ENCODE measurements around the gene RASA4B.

DNA sequence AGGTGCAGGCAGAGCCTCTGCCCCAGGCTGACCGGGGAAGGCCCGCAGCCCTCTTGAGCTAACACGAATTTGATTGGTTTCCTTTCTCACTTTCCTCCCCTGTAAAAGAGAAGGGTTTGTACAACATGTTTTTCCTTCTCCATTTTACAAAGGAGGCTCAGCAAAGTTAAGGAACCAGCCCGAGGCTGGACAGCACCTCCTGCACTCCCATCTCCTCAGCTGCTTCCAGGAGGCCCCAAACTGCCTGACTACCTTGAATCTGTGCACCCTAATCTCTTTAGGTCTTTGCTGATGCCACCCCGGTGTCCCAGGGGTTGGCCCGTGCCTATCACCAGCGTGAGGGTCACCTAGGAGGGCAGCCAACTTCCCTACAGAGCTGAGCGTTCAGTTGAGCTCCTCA lies 57.1 kb downstream of the RASA4B start:
- TF ChIP-seq, protein P1, sequence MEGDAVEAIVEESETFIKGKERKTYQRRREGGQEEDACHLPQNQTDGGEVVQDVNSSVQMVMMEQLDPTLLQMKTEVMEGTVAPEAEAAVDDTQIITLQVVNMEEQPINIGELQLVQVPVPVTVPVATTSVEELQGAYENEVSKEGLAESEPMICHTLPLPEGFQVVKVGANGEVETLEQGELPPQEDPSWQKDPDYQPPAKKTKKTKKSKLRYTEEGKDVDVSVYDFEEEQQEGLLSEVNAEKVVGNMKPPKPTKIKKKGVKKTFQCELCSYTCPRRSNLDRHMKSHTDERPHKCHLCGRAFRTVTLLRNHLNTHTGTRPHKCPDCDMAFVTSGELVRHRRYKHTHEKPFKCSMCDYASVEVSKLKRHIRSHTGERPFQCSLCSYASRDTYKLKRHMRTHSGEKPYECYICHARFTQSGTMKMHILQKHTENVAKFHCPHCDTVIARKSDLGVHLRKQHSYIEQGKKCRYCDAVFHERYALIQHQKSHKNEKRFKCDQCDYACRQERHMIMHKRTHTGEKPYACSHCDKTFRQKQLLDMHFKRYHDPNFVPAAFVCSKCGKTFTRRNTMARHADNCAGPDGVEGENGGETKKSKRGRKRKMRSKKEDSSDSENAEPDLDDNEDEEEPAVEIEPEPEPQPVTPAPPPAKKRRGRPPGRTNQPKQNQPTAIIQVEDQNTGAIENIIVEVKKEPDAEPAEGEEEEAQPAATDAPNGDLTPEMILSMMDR (optimal IDR thresholded peaks at IDR 0.05 in 1 of 3, IDR thresholded peaks at IDR 0.05 in 1 of 3, conservative IDR thresholded peaks at IDR 0.05 in 1 of 3; ENCODE audit: extremely low read depth in 1 of 3, insufficient read depth in 2 of 3, low read length in 3 of 3) = no peak
- TF ChIP-seq EZH2 (IDR thresholded peaks at IDR 0.05; ENCODE audit: low read length) = no peak
